Liver (tissue), 9 donors: ENCODE measurements around the gene CDH1. TPM values are rescaled to one million over a fixed set of nuclear protein-coding genes. Genes with fewer than 3 reads are reported as not detected.

Experiments used
- DNase-seq: peaks from one replicate; pipeline ENCODE4 v3.0.0-alpha.2; 2017; ENCODE audit warnings: low spot score
- H3K27ac ChIP-seq, 2 donors: one replicate each; pipeline ENCODE4 v1.7.0; 2013; ENCODE audit warnings: inconsistent platforms in 2 of 2, low read length in 2 of 2, control low read depth in 1 of 2, low read depth in 1 of 2, mild to moderate bottlenecking in 1 of 2
- H3K27me3 ChIP-seq, 4 donors: one replicate each; pipeline versions ENCODE4 v1.6.1 to v1.7.0; 2013; ENCODE audit warnings: low read length in 3 of 4, inconsistent platforms in 1 of 4, mild to moderate bottlenecking in 1 of 4, moderate library complexity in 1 of 4; ENCODE audit not compliant: control insufficient read depth in 4 of 4, insufficient read depth in 4 of 4
- H3K36me3 ChIP-seq, 4 donors: one replicate each; pipeline versions ENCODE4 v1.6.1 to v1.7.0; 2013; ENCODE audit warnings: low read length in 3 of 4, mild to moderate bottlenecking in 3 of 4, low read depth in 1 of 4, moderate library complexity in 1 of 4; ENCODE audit not compliant: control insufficient read depth in 4 of 4, insufficient read depth in 3 of 4
- H3K4me1 ChIP-seq, 4 donors: one replicate each; pipeline versions ENCODE4 v1.6.1 to v1.7.0; 2013; ENCODE audit warnings: low read length in 3 of 4, mild to moderate bottlenecking in 3 of 4, moderate library complexity in 1 of 4; ENCODE audit not compliant: control insufficient read depth in 4 of 4, insufficient read depth in 4 of 4
- H3K4me3 ChIP-seq, 3 donors: one replicate each; pipeline versions ENCODE4 v1.6.1 to v1.7.0; 2013; ENCODE audit warnings: low read length in 3 of 3, control low read depth in 1 of 3, low read depth in 1 of 3, mild to moderate bottlenecking in 1 of 3
- H3K9ac ChIP-seq, 2 donors: one replicate each; pipeline ENCODE4 v1.7.0; 2013; ENCODE audit warnings: low read length in 2 of 2, mild to moderate bottlenecking in 2 of 2, moderate library complexity in 2 of 2, control low read depth in 1 of 2, low read depth in 1 of 2
- H3K9me3 ChIP-seq, 4 donors: one replicate each; pipeline versions ENCODE4 v1.6.1 to v1.7.0; 2013; ENCODE audit warnings: low read length in 3 of 4; ENCODE audit not compliant: control insufficient read depth in 4 of 4
- EGR1 ChIP-seq, 2 donors: IDR thresholded peaks; 2 replicates each; pipeline ENCODE4 v1.6.1; 2016 to 2018; ENCODE audit warnings: antibody characterized with exemption in 2 of 2, low read depth in 2 of 2
- FOXA1 ChIP-seq: IDR thresholded peaks from 2 replicates; pipeline ENCODE4 v1.6.1; 2016; ENCODE audit warnings: antibody characterized with exemption
- FOXA2 ChIP-seq: IDR thresholded peaks from 2 replicates; pipeline ENCODE4 v1.6.1; 2016; ENCODE audit warnings: antibody characterized with exemption
- GABPA ChIP-seq, 2 donors: IDR thresholded peaks in 1 of 2; conservative IDR thresholded peaks in 1 of 2; 2 replicates each; pipeline ENCODE4 v1.6.1; 2016; ENCODE audit warnings: antibody characterized with exemption in 2 of 2, mild to moderate bottlenecking in 1 of 2, moderate library complexity in 1 of 2
- HNF4A ChIP-seq, 2 donors: conservative IDR thresholded peaks; 2 replicates each; pipeline ENCODE4 v1.6.1; 2016; ENCODE audit warnings: antibody characterized with exemption in 2 of 2, mild to moderate bottlenecking in 2 of 2
- HNF4G ChIP-seq: IDR thresholded peaks from 2 replicates; pipeline ENCODE4 v1.6.1; 2016; ENCODE audit warnings: antibody characterized with exemption
- JUND ChIP-seq, 2 donors: IDR thresholded peaks; 2 replicates each; pipeline ENCODE4 v1.6.1; 2016; ENCODE audit warnings: antibody characterized with exemption in 2 of 2
- NR2F2 ChIP-seq: IDR thresholded peaks from 2 replicates; pipeline ENCODE4 v1.6.1; 2016; ENCODE audit warnings: antibody characterized with exemption
- RAD21 ChIP-seq, 2 donors: IDR thresholded peaks; 2 replicates each; pipeline ENCODE4 v1.6.1; 2016; ENCODE audit warnings: antibody characterized with exemption in 2 of 2, mild to moderate bottlenecking in 2 of 2
- RXRA ChIP-seq, 2 donors: IDR thresholded peaks; 2 replicates each; pipeline ENCODE4 v1.6.1; 2017 to 2018; ENCODE audit warnings: antibody characterized with exemption in 2 of 2, mild to moderate bottlenecking in 1 of 2
- SP1 ChIP-seq: IDR thresholded peaks from 2 replicates; pipeline ENCODE4 v1.6.1; 2018; ENCODE audit warnings: antibody characterized with exemption, mild to moderate bottlenecking
- TAF1 ChIP-seq: conservative IDR thresholded peaks from 2 replicates; pipeline ENCODE4 v1.6.1; 2016; ENCODE audit warnings: antibody characterized with exemption, mild to moderate bottlenecking
- YY1 ChIP-seq: IDR thresholded peaks from 2 replicates; pipeline ENCODE4 v1.6.1; 2016; ENCODE audit warnings: antibody characterized with exemption, mild to moderate bottlenecking
- ZBTB33 ChIP-seq: IDR thresholded peaks from 2 replicates; pipeline ENCODE4 v1.6.1; 2016; ENCODE audit warnings: antibody characterized with exemption
- WGBS: extraction: QIAGEN DNeasy Blood & Tissue Kit; methylation state at CpG from one replicate; pipeline ENCODE4 v1.1.7; 2013; 5-methylcytosine and 5-hydroxymethylcytosine counted together
- polyA plus RNA-seq, 2 donors: library from polyadenylated mRNA; stranded (reverse) in 1 of 2; unstranded in 1 of 2; fragments of 200-250 nt in 1 of 2; fragments of >200 nt in 1 of 2; fragmentation: Nextera tagmentation in 1 of 2; extraction: Ambion mirVana in 1 of 2; gene quantifications; one replicate each; pipeline versions ENCODE4 v1.2.1 to v1.2.3, GENCODE V29; 2013 to 2015
- total RNA-seq, 2 donors: library from RNA; depleted of rRNA; stranded (reverse); fragments of >200 nt; gene quantifications; one replicate each; pipeline ENCODE4 v1.2.3, GENCODE V29; 2014
- TF ChIP-seq, protein P1 (sequence below): IDR thresholded peaks from 2 replicates; pipeline ENCODE4 v1.6.1; 2016; ENCODE audit warnings: antibody characterized with exemption
- TF ChIP-seq, protein P2 (sequence below): IDR thresholded peaks from 2 replicates; pipeline ENCODE4 v1.6.1; 2016; ENCODE audit warnings: antibody characterized with exemption
- TF ChIP-seq, protein P3 (sequence below): fragments of 150-350 bp; IDR thresholded peaks from 2 replicates; pipeline ENCODE4 v1.5.1; 2017; ENCODE audit warnings: improper control_type of control experiment, low read depth, low read length; ENCODE audit not compliant: missing input control
- TF ChIP-seq, protein P4 (sequence below): IDR thresholded peaks from 2 replicates; pipeline ENCODE4 v1.6.1; 2016; ENCODE audit warnings: antibody characterized with exemption, mild to moderate bottlenecking
- donor health status: healthy.
- donor health status: healthy.
- donor health status: healthy.
- donor health status: healthy.
- donor health status: healthy.

Gene CDH1
- total and polyA plus RNA-seq, 4 donors, result 21.8 to 69.3 (median 50.3) TPM

GRCh38 chr16:68834550-68834949, 97.5 kb downstream of the CDH1 start:
- 97% methylated on average over 1 of the region's 1 CpG for WGBS
- Histone ChIP-seq H3K36me3 (peaks cover 4 to 34% (median 23%) of the 10 kb centered on the region in 4 donors), H3K27ac (no peak overlapping the region), H3K27me3 (no peaks in the 10 kb centered on the region), H3K9ac (no peak overlapping the region), H3K9me3 (no peaks in the 10 kb centered on the region), H3K4me1 (no peaks in the 10 kb centered on the region), H3K4me3 (no peak overlapping the region)
- TF ChIP-seq ZBTB33 (no peak), RAD21 (IDR thresholded peaks at IDR 0.05) (no peak), NR2F2 (no peak), EGR1 (IDR thresholded peaks at IDR 0.05; ENCODE audit: low read depth in 2 of 2) (no peak), JUND (IDR thresholded peaks at IDR 0.05) (no peak), FOXA1 (no peak), SP1 (no peak), TAF1 (no peak), YY1 (no peak), HNF4G (no peak), RXRA (IDR thresholded peaks at IDR 0.05) (no peak), GABPA (IDR thresholded peaks at IDR 0.05 in 1 of 2, conservative IDR thresholded peaks at IDR 0.05 in 1 of 2) (no peak), HNF4A (conservative IDR thresholded peaks at IDR 0.05) (no peak)
- TF ChIP-seq, protein P1, sequence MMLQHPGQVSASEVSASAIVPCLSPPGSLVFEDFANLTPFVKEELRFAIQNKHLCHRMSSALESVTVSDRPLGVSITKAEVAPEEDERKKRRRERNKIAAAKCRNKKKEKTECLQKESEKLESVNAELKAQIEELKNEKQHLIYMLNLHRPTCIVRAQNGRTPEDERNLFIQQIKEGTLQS, result no peak
- TF ChIP-seq, protein P2, sequence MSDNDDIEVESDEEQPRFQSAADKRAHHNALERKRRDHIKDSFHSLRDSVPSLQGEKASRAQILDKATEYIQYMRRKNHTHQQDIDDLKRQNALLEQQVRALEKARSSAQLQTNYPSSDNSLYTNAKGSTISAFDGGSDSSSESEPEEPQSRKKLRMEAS, result no peak
- DNase-seq, result no peak

- peaks cover 4 to 26% (median 17%) of the 10 kb centered on the region in 4 donors for H3K36me3 ChIP-seq
- H3K9ac ChIP-seq, result no peak overlapping the region
- no peak for DNase-seq
- H3K4me3 ChIP-seq, result no peak overlapping the region
- H3K27ac ChIP-seq, result no peak overlapping the region
- 89% methylated on average over 5 of the region's 5 CpGs for WGBS
- no peaks in the 10 kb centered on the region for H3K4me1 ChIP-seq
- TF ChIP-seq FOXA1 (no peak), HNF4G (no peak), EGR1 (IDR thresholded peaks at IDR 0.05; ENCODE audit: low read depth in 2 of 2) (no peak), GABPA (IDR thresholded peaks at IDR 0.05 in 1 of 2, conservative IDR thresholded peaks at IDR 0.05 in 1 of 2) (no peak), SP1 (no peak), JUND (IDR thresholded peaks at IDR 0.05) (no peak), ZBTB33 (no peak), RXRA (IDR thresholded peaks at IDR 0.05) (no peak), HNF4A (conservative IDR thresholded peaks at IDR 0.05) (no peak), YY1 (no peak), NR2F2 (no peak), FOXA2 (no peak)
- TF ChIP-seq, protein P3, sequence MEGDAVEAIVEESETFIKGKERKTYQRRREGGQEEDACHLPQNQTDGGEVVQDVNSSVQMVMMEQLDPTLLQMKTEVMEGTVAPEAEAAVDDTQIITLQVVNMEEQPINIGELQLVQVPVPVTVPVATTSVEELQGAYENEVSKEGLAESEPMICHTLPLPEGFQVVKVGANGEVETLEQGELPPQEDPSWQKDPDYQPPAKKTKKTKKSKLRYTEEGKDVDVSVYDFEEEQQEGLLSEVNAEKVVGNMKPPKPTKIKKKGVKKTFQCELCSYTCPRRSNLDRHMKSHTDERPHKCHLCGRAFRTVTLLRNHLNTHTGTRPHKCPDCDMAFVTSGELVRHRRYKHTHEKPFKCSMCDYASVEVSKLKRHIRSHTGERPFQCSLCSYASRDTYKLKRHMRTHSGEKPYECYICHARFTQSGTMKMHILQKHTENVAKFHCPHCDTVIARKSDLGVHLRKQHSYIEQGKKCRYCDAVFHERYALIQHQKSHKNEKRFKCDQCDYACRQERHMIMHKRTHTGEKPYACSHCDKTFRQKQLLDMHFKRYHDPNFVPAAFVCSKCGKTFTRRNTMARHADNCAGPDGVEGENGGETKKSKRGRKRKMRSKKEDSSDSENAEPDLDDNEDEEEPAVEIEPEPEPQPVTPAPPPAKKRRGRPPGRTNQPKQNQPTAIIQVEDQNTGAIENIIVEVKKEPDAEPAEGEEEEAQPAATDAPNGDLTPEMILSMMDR, result no peak
- TF ChIP-seq, protein P2, result no peak
- TF ChIP-seq, protein P4, sequence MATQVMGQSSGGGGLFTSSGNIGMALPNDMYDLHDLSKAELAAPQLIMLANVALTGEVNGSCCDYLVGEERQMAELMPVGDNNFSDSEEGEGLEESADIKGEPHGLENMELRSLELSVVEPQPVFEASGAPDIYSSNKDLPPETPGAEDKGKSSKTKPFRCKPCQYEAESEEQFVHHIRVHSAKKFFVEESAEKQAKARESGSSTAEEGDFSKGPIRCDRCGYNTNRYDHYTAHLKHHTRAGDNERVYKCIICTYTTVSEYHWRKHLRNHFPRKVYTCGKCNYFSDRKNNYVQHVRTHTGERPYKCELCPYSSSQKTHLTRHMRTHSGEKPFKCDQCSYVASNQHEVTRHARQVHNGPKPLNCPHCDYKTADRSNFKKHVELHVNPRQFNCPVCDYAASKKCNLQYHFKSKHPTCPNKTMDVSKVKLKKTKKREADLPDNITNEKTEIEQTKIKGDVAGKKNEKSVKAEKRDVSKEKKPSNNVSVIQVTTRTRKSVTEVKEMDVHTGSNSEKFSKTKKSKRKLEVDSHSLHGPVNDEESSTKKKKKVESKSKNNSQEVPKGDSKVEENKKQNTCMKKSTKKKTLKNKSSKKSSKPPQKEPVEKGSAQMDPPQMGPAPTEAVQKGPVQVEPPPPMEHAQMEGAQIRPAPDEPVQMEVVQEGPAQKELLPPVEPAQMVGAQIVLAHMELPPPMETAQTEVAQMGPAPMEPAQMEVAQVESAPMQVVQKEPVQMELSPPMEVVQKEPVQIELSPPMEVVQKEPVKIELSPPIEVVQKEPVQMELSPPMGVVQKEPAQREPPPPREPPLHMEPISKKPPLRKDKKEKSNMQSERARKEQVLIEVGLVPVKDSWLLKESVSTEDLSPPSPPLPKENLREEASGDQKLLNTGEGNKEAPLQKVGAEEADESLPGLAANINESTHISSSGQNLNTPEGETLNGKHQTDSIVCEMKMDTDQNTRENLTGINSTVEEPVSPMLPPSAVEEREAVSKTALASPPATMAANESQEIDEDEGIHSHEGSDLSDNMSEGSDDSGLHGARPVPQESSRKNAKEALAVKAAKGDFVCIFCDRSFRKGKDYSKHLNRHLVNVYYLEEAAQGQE, result no peak
- H3K9me3 ChIP-seq, result no peaks in the 10 kb centered on the region
- no peaks in the 10 kb centered on the region for H3K27me3 ChIP-seq
Observed at GRCh38 chr16:68835970-68836369, 98.9 kb downstream of the CDH1 start.
